Stimulated activated CD8-positive, alpha-beta memory T cell treated with anti-CD3 and anti-CD28 coated beads, Interleukin-12 subunit alpha, Interleukin-12 subunit beta, amount 100 ng/mL, for 24 hours (primary cell): ENCODE measurements around the gene DDTL.

Source experiments
- DNase-seq: peaks from one replicate; pipeline ENCODE4 v3.0.0-alpha.2; 2020; ENCODE audit errors: extremely low read depth

Gene DDTL

GRCh38 chr22:24006207-24006913, 39.7 kb downstream of the DDTL start:
- no peak for DNase-seq

- no peak for DNase-seq
Observed at GRCh38 chr22:24006914-24007214, 40.2 kb downstream of the DDTL start.

GRCh38 chr22:24007253-24008021, 40.7 kb downstream of the DDTL start:
- no peak for DNase-seq

- no peak for DNase-seq
Observed at GRCh38 chr22:24008022-24008283, 41.3 kb downstream of the DDTL start.

- DNase-seq = no peak
Observed at GRCh38 chr22:24008381-24009226, 41.9 kb downstream of the DDTL start.

- DNase-seq = no peak
Observed at GRCh38 chr22:24009227-24010017, 42.7 kb downstream of the DDTL start.

GRCh38 chr22:24010018-24010391, 43.3 kb downstream of the DDTL start:
- no peak for DNase-seq

- DNase-seq = no peak
Observed at GRCh38 chr22:24011735-24012068, 45.0 kb downstream of the DDTL start.

GRCh38 chr22:24016156-24016555, 49.5 kb downstream of the DDTL start:
- no peak for DNase-seq

- DNase-seq = no peak
Observed at GRCh38 chr22:24021304-24021703, 54.6 kb downstream of the DDTL start.
